Renal cortex interstitium (tissue), 11 donors: ENCODE results near the gene GRM4. TPM values are rescaled to one million over a fixed set of nuclear protein-coding genes. Genes with fewer than 3 reads are reported as not detected.

Experiments used
- DNase-seq, 11 donors: peaks; one replicate each; pipeline ENCODE4 v3.0.0-alpha.2; 2013; ENCODE audit warnings: low read depth in 9 of 11, low spot score in 4 of 11; ENCODE audit errors: extremely low read depth in 1 of 11
- polyA plus RNA-seq, 3 donors: library from polyadenylated mRNA; unstranded; fragments of 120-200 nt; gene quantifications; one replicate each; pipeline ENCODE4 v1.2.1, GENCODE V29; 2013; ENCODE audit not compliant: insufficient read length in 3 of 3

The GRM4 gene
- polyA plus RNA-seq, 3 donors = 0.53 to 0.74 (median 0.53) TPM

GRCh38 chr6:33994472-33995308 lies 151.2 kb downstream of the GRM4 start:
- DNase-seq = no peak

DNA sequence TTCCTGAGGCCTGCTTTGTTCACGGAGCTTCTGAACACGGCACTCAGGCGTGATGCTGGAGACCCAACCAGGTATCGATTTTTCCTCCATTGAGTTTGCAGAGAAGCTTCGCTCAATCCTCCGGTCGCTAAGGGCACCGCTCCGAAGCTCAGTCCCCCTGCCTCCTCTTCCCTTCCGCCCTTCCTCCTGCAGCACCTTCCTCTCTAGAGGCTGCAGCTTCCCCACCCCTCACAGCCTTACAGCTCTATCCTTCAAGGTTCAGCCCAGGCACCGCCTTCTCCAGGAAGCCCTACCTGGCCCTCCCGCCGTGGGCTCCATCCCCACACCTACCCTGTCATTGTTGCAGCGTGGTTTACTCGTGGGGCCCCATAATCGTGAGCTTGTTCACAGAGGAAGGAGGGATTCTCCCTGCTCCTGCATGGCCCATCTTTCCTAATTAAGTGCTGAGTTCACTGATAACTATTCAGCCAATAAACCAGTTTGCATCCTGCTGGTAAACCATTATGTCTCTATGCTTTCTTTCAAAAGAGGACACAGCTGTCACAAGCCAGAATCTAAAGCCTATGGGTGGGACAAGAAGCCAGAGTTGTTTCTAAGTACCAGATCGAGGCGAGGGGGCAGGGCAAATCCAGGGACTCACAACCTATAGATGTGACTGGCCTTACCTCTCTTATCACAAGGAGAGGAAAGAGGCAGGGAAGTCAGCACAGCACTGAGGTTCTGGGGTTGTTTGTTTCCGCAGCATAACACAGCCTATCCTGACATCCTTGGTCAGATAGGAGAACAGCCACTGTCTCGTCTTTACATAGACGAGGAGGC lies 152.0 kb downstream of the GRM4 start:
- no peak for DNase-seq

DNA sequence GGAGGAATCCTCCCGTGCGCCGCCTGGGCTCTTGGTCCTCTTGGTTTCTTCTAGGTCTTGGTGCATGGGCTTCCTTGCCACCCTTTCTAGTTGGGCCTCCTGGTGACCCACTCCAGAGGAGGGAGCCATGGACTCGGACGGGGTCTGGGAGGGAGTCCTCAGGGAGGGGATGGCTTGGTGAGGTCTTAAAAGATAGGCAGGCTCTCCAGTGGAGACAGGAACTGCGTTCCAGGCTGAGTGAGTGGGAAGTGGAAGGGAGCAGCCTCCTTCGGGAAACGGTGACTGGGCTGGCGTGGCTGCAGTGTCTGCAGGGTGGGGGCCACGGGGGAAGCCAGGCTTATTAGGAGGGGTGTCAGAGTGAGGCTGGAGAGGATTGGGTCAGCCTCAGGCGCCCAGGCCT lies 152.8 kb downstream of the GRM4 start:
- DNase-seq = no peak

DNA sequence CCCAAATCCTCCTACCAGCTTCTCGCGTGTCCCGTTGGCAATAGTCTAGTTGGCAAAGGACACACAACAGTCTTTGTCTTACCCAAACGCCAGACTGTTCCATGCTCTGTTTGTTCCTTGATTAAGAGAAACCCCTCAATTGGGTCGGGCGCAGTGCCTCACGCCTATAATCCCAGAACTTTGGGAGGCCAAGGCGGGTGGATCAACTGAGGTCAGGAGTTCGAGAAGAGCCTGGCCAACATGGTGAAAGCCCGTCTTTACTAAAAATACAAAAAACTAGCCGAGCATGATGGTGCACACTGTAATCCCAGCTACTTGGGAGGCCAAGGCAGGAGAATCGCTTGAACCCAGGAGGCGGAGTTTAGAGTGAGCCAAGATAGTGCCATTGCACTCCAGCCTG lies 153.7 kb downstream of the GRM4 start:
- DNase-seq = no peak

DNA sequence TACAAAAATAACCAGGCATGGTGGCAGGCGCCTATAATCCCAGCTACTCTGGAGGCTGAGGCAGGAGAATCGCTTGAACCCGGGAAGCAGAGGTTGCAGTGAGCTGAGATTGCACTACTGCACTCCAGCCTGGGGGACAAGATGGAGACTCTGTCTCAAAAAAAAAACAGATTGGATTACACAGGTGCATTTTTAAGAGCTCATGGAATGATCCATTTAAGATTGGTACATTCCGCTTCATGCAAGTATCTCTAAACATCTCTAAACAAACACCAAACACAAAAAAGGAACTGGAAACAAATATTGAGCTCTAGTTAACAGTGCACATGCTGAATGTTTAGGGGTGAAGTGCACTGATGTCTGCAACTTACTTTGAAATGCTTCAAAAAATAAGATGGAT lies 154.3 kb downstream of the GRM4 start:
- no peak for DNase-seq

DNA sequence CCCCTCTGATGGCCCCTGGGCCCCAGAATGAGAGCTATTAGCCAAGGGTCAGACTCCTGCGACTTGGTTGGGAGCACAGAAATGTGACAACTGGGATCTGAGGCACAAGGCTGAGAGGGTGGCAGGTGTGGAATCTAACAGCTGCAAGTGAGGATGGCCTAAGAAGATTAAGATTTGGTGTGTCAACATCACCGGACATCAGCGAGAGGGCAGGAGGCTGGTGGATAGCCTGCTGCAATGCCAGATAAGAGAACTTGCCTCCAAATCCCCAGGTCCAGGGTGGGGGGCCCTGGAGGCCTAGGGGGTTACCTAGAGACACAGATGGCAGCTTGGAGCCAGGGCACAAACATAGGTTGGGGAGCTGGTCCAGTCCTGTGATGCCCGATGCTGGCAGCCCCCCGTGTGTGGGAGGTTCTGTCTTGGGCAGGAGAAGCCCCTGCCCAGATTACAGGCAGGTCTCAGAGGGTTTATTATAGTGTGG lies 155.8 kb downstream of the GRM4 start:
- DNase-seq = no peak

DNA sequence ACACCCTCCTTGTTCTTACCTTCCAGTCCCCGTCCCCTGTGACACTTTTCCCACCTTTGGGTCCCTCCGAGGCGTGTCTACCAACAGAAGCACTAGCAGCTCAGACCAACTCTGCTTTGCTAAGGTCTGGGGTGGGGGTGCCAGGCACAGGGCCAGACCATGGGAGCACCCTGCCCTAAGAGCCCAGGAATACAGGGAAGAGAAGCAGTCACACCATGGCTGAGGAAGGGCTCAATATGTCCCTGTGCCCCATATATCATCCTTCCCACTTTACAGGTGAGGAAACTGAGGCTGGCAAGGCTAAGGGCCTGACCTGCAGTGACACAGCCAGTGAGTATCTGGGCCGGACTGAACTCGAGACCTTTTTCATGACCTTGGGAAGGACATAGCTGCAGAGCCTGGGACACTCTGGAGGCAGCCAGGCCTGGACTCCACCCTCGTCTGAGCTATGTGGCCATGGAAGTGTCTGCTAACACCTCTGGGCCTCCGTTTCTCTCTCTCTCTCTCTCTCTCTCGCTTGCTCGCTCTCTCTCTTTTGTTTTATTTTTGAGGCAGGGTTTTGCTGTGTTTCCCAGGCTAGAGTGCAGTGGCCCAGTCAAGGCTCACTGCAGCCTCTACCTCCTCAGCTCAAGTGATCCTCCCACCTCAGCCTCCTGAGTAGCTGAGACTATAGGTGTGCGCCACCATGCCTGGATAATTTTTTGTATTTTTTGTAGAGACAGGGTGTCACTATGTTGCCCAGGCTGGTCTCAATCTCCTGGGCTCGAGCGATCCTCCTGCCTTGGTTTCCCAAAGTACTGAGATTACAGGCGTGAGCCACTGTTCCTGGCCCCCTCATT lies 156.7 kb downstream of the GRM4 start:
- no peak for DNase-seq

GRCh38 chr6:33988121-33989015 lies 157.5 kb downstream of the GRM4 start:
- DNase-seq = no peak

GRCh38 chr6:33987531-33988021 lies 158.3 kb downstream of the GRM4 start:
- DNase-seq = no peak

GRCh38 chr6:33985947-33986346 lies 159.9 kb downstream of the GRM4 start:
- DNase-seq = no peak

- no peak for DNase-seq
Measured at GRCh38 chr6:33985313-33985751, 160.6 kb downstream of the GRM4 start.

DNA sequence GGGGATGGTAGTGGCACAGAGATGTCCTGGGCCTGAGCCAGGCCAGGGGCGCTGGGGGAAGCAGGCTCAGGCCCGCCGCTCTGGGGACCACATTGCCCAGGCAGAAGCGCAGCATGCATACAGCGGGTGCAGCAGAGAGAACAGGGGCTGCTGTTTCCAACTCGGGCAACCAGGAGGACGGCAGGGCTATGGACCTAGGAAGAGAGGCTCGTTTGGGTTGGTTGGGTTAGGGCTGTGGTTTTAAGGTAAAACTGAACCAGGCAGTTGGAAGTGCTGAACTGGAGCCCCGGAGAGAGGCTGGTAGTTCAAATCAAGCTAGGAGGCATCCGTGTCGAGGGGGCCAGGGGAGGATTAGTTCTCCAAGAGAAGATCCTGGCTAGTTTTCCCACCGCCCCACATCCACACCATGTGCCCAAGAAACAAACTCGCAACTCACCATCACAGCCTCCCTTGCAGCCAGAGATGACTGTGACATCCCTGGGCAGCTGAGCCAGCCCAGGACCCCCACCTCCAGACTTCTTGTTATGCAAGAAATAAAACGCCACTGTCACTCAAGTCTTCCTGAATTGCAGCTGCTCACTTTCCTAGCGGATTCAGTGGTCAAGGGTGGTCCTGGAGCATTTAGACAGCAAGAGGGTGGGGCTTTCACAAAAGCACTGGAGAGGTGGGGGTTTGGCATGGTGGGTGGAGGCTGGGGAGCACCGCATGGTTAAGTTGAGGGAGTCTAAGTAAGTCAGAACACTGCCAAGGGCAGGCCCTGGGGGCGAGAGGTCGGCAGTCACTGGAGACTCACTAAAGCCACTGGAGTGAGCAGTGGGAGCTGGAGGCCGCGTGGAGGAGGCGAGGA lies 161.2 kb downstream of the GRM4 start:
- no peak for DNase-seq

DNA sequence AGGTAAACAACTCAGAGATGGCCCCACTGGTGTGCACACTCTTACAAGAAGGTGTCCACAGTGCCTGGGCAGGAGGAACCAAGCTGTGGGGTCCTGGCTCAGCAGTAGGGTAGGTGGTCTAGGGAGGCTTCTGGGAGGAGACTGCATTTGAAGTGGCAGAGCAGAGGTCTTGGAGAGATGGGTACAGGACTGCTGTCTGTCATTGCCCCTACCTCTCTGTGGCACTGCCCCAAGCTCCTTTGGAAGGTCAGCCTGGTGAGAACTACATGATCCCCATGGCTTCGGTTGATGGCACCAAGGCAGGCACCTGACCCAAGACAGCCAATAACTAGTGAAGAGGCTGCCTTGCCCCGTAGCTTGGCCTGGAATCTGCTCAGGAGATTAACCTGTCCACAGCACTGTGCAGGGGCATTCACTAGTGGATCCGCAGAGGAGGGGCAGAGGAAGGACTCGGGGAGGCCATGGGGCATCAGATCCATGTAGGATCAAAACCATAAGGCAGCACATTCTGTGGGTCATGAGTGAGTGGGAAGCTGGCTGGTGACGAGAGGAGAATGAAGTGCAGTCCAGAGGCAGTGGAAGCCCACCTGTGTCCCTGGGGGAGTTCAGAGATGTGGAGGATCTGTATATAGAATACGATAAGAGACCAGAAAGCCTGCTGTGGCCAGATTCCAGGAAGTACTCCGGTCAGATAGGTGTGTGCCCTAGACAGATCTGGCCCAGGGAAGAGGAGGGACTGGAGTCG lies 162.0 kb downstream of the GRM4 start:
- DNase-seq = no peak

GRCh38 chr6:33983109-33983716 lies 162.7 kb downstream of the GRM4 start:
- DNase-seq = no peak

DNA sequence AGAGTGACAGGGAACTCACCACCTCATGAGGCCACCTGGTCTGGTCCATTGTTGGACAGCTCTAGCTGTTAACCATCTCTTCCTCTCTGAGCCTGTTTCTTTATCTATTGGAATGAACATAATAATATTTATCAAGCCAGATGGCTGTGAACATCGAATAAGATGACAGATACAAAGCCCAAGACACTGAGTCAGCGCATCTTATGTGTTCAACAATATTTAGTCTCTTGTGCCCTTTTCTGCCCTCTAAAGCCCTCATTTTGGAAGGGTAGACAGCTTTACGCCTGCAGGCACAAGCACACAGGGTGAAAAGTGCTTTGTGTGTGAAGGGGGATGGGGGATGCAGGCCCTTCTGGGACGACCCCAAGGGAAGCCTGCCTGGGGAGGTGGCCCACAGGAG lies 164.0 kb downstream of the GRM4 start:
- DNase-seq = no peak

DNA sequence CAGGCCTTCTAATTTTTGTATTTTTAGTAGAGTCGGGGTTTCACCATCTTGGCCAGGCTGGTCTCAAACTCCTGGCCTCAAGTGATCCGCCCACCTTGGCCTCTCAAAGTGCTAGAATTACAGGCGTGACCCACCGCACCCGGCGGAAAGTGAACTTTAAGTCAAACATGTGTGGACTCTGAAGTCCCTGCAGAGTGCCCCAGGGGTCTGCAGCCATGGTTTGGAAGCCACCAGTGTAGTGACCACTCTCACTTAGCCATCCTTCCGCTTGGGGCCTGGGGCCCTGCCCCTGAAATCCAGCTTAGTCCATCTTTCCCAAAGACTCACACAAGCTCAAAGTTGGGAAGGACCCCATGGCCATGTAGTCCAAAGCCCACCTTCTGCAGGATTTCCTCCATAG lies 164.5 kb downstream of the GRM4 start:
- DNase-seq = no peak
